H1 (cell line): ENCODE data around the gene MRPS18B. TPM values are rescaled to one million over a fixed set of nuclear protein-coding genes. Genes with fewer than 3 reads are reported as not detected.

Experiments used
- CTCF ChIA-PET: fragments of 300-600 bp; sonication (Branson Sonifier 250); formaldehyde crosslinking; loops from one replicate; lab custom pipeline; 2021; ENCODE audit not compliant: partially characterized antibody; lab: Charles Lee
- POLR2A ChIA-PET: fragments of 300-600 bp; sonication (Branson Sonifier 250); formaldehyde crosslinking; loops from one replicate; lab custom pipeline; 2021; ENCODE audit warnings: inconsistent platforms; ENCODE audit not compliant: partially characterized antibody; lab: Charles Lee
- DNase-seq, 2 experiments: peaks; one replicate each; pipeline versions ENCODE4 v3.0.0 to v3.0.0-alpha.2; 2010 to 2022; ENCODE audit warnings: low spot score in 2 of 2, low read depth in 1 of 2, mixed read lengths in 1 of 2
- FAIRE-seq: peaks from 2 replicates; lab custom pipeline; 2011; peaks lifted over from hg19 to GRCh38; lab: Jason Lieb, UNC
- H2AFZ ChIP-seq: 2 replicates; pipeline ENCODE4 v1.8.1; 2012; ENCODE audit warnings: low read length, inconsistent platforms
- H2AK5ac ChIP-seq: 2 replicates; pipeline ENCODE4 v1.6.1; 2013; ENCODE audit warnings: low read depth, low read length
- H2BK120ac ChIP-seq: replicated peaks from 2 replicates; pipeline ENCODE3; 2013; ENCODE audit warnings: low read depth, low read length, inconsistent platforms
- H2BK12ac ChIP-seq: 2 replicates; pipeline ENCODE4 v1.6.1; 2013; ENCODE audit warnings: low read depth, low read length
- H2BK15ac ChIP-seq: 2 replicates; pipeline ENCODE4 v1.6.1; 2013; ENCODE audit warnings: low read length
- H2BK20ac ChIP-seq: 2 replicates; pipeline ENCODE4 v1.6.1; 2013; ENCODE audit warnings: low read length
- H2BK5ac ChIP-seq: 2 replicates; pipeline ENCODE4 v1.6.1; 2013; ENCODE audit warnings: low read depth, low read length
- H3K14ac ChIP-seq: 2 replicates; pipeline ENCODE4 v1.6.1; 2013; ENCODE audit warnings: inconsistent platforms; ENCODE audit not compliant: insufficient read length
- H3K18ac ChIP-seq: 2 replicates; pipeline ENCODE4 v1.6.1; 2013; ENCODE audit warnings: low read length; ENCODE audit errors: extremely low read depth
- H3K23ac ChIP-seq: 2 replicates; pipeline ENCODE4 v1.6.1; 2013; ENCODE audit warnings: inconsistent platforms; ENCODE audit not compliant: insufficient read length
- H3K23me2 ChIP-seq: 2 replicates; pipeline ENCODE4 v1.6.1; 2013; ENCODE audit warnings: low read depth, low read length
- H3K27ac ChIP-seq: 2 replicates; pipeline ENCODE4 v1.6.1; 2011; ENCODE audit warnings: low read depth, low read length, inconsistent platforms
- H3K27me3 ChIP-seq, 4 experiments: replicated peaks in 1 of 4; 1 replicate in 1 of 4; 2 replicates in 3 of 4; pipeline versions ENCODE4 v1.6.1 to v1.8.1; 2011 to 2013; ENCODE audit warnings: low read length in 3 of 4, mild to moderate bottlenecking in 3 of 4, inconsistent platforms in 2 of 4, mixed read lengths in 2 of 4, moderate library complexity in 1 of 4; ENCODE audit not compliant: control insufficient read depth in 3 of 4, insufficient read depth in 3 of 4; ENCODE audit errors: extremely low read depth in 1 of 4
- H3K36me3 ChIP-seq, 4 experiments: 2 replicates each; pipeline versions ENCODE4 v1.6.1 to v1.8.1; 2011 to 2013; ENCODE audit warnings: mild to moderate bottlenecking in 4 of 4, low read length in 3 of 4, moderate library complexity in 2 of 4, control low read depth in 1 of 4, inconsistent platforms in 1 of 4; ENCODE audit not compliant: insufficient read depth in 4 of 4, control insufficient read depth in 2 of 4
- H3K4ac ChIP-seq: replicated peaks from 2 replicates; pipeline ENCODE3; 2013; ENCODE audit warnings: low read length, low read depth, mixed read lengths, inconsistent platforms; ENCODE audit not compliant: insufficient read length
- H3K4me1 ChIP-seq, 4 experiments: replicated peaks in 1 of 4; 1 replicate in 1 of 4; 2 replicates in 3 of 4; pipeline versions ENCODE4 v1.6.1 to v1.8.1; 2011 to 2013; ENCODE audit warnings: low read length in 3 of 4, inconsistent platforms in 2 of 4, mixed read lengths in 1 of 4; ENCODE audit not compliant: insufficient read depth in 4 of 4, control insufficient read depth in 3 of 4
- H3K4me2 ChIP-seq, 2 experiments: 2 replicates each; pipeline versions ENCODE4 v1.6.1 to v1.8.1; 2011 to 2013; ENCODE audit warnings: low read depth in 2 of 2, low read length in 2 of 2, control low read depth in 1 of 2, inconsistent platforms in 1 of 2, mild to moderate bottlenecking in 1 of 2; ENCODE audit not compliant: insufficient read depth in 1 of 2
- H3K4me3 ChIP-seq, 4 experiments: fragments of 200-600, 300-600 bp in 1 of 4; sonication (generic), shearing (Covaris generic), sonication (Bioruptor Twin) in 1 of 4; 2 replicates each; pipeline versions ENCODE4 v1.5.1 to v1.8.1; 2011 to 2016; ENCODE audit warnings: low read length in 4 of 4, low read depth in 3 of 4, control low read depth in 2 of 4, inconsistent platforms in 2 of 4, mild to moderate bottlenecking in 2 of 4, mixed read lengths in 1 of 4, moderate library complexity in 1 of 4; ENCODE audit not compliant: insufficient read depth in 2 of 4; ENCODE audit errors: extremely low read depth in 1 of 4
- H3K56ac ChIP-seq: replicated peaks from 2 replicates; pipeline ENCODE3; 2013; ENCODE audit warnings: low read depth, mild to moderate bottlenecking, mixed read lengths, low read length, inconsistent platforms; ENCODE audit not compliant: insufficient read length
- H3K79me1 ChIP-seq: 2 replicates; pipeline ENCODE4 v1.6.1; 2013; ENCODE audit warnings: low read depth, low read length, control low read depth
- H3K79me2 ChIP-seq, 2 experiments: 2 replicates each; pipeline versions ENCODE4 v1.6.1 to v1.8.1; 2012 to 2013; ENCODE audit warnings: low read length in 2 of 2, mild to moderate bottlenecking in 2 of 2, inconsistent platforms in 1 of 2; ENCODE audit not compliant: insufficient read depth in 2 of 2, control insufficient read depth in 1 of 2
- H3K9ac ChIP-seq, 4 experiments: replicated peaks in 1 of 4; 1 replicate in 1 of 4; 2 replicates in 3 of 4; pipeline versions ENCODE4 v1.6.1 to v1.8.1; 2011 to 2013; ENCODE audit warnings: low read depth in 3 of 4, low read length in 3 of 4, control low read depth in 2 of 4, mild to moderate bottlenecking in 2 of 4, moderate library complexity in 2 of 4, inconsistent platforms in 1 of 4; ENCODE audit errors: extremely low read depth in 1 of 4
- H3K9me3 ChIP-seq, 2 experiments: 2 replicates each; pipeline versions ENCODE4 v1.6.1 to v1.8.1; 2012 to 2013; ENCODE audit warnings: mild to moderate bottlenecking in 2 of 2, moderate library complexity in 2 of 2, control low read depth in 1 of 2, inconsistent platforms in 1 of 2, low read depth in 1 of 2, low read length in 1 of 2, mixed read lengths in 1 of 2; ENCODE audit not compliant: insufficient read depth in 2 of 2
- H4K20me1 ChIP-seq, 2 experiments: replicated peaks in 1 of 2; 2 replicates each; pipeline versions ENCODE3 to v1.8.1; 2011 to 2013; ENCODE audit warnings: inconsistent platforms in 2 of 2, low read length in 2 of 2, mild to moderate bottlenecking in 1 of 2; ENCODE audit not compliant: insufficient read depth in 2 of 2, control insufficient read depth in 1 of 2
- H4K5ac ChIP-seq: 2 replicates; pipeline ENCODE4 v1.6.1; 2013; ENCODE audit warnings: low read length, low read depth, mixed read lengths, inconsistent platforms; ENCODE audit not compliant: insufficient read length
- H4K8ac ChIP-seq: 2 replicates; pipeline ENCODE4 v1.8.0; 2013; ENCODE audit warnings: mild to moderate bottlenecking, moderate library complexity, low read length, inconsistent platforms; ENCODE audit not compliant: insufficient read depth; ENCODE audit errors: extremely low read depth
- H4K91ac ChIP-seq: replicated peaks from 2 replicates; pipeline ENCODE3; 2013; ENCODE audit warnings: low read length, mixed read lengths, inconsistent platforms; ENCODE audit not compliant: insufficient read length
- BCL11A ChIP-seq, 2 experiments: IDR thresholded peaks; one replicate each; pipeline ENCODE4 v1.6.1; 2011; ENCODE audit warnings: low read depth in 2 of 2, low read length in 2 of 2, mild to moderate bottlenecking in 2 of 2
- BRCA1 ChIP-seq: IDR thresholded peaks from 2 replicates; pipeline ENCODE4 v1.6.1; 2012; ENCODE audit warnings: low read depth, low read length, improper control_type of control experiment
- CREB1 ChIP-seq: IDR thresholded peaks from 2 replicates; pipeline ENCODE4 v1.6.1; 2012; ENCODE audit warnings: inconsistent platforms
- E2F6 ChIP-seq: IDR thresholded peaks from 2 replicates; pipeline ENCODE4 v1.6.1; 2012; ENCODE audit warnings: inconsistent platforms
- JUN ChIP-seq: IDR thresholded peaks from 2 replicates; pipeline ENCODE4 v1.6.1; 2011; ENCODE audit warnings: low read depth, mild to moderate bottlenecking, improper control_type of control experiment, low read length
- RFX5 ChIP-seq: IDR thresholded peaks from 2 replicates; pipeline ENCODE4 v1.6.1; 2011; ENCODE audit warnings: low read depth, low read length, improper control_type of control experiment, borderline replicate concordance
- SIN3A ChIP-seq, 2 experiments: IDR thresholded peaks in 1 of 2; conservative IDR thresholded peaks in 1 of 2; 2 replicates each; pipeline ENCODE4 v1.6.1; 2011 to 2012; ENCODE audit warnings: low read length in 2 of 2, improper control_type of control experiment in 1 of 2, low read depth in 1 of 2, mild to moderate bottlenecking in 1 of 2
- SP2 ChIP-seq: IDR thresholded peaks from 2 replicates; pipeline ENCODE4 v1.6.1; 2012; ENCODE audit warnings: mild to moderate bottlenecking, low read length, inconsistent platforms
- TAF7 ChIP-seq: optimal IDR thresholded peaks from 2 replicates; pipeline ENCODE3; 2011; ENCODE audit warnings: low read depth, mild to moderate bottlenecking, inconsistent platforms, low read length, moderate library complexity, borderline replicate concordance
- ZNF274 ChIP-seq: IDR thresholded peaks from 2 replicates; pipeline ENCODE4 v1.7.0; 2012; ENCODE audit warnings: low read length, borderline replicate concordance; ENCODE audit errors: extremely low read depth
- WGBS, 2 experiments: shearing (Covaris generic) in 1 of 2; methylation state at CpG; one replicate each; pipeline versions ENCODE4 v1.1.6 to v1.1.7; 2013 to 2015; ENCODE audit warnings: low lambda C conversion rate in 2 of 2, mixed read lengths in 2 of 2, inconsistent platforms in 1 of 2, low coverage in 1 of 2, missing lambda C conversion rate in 1 of 2; ENCODE audit not compliant: insufficient replicate concordance in 2 of 2, insufficient coverage in 1 of 2, insufficient read length in 1 of 2; ENCODE audit errors: extremely low coverage in 1 of 2, missing lambda C conversion rate in 1 of 2; 5-methylcytosine and 5-hydroxymethylcytosine counted together
- polyA plus RNA-seq, 7 experiments: library from polyadenylated mRNA; depleted of rRNA in 3 of 7; stranded (reverse) in 5 of 7; unstranded in 2 of 7; fragments of >200 nt in 5 of 7; fragments of 200-250 nt in 2 of 7; gene quantifications; 1 replicate in 5 of 7; 2 replicates in 1 of 7; 4 replicates in 1 of 7; pipeline versions ENCODE4 v1.2.1 to v1.2.3, GENCODE V29; 2011 to 2013; ENCODE audit warnings: missing spikeins in 2 of 7, mixed read lengths in 2 of 7
- total RNA-seq: library from RNA; stranded (reverse); fragmentation: NEBNext Ultra II Directional; extraction: Animal tissue kit (Norgen Biotek cat#: 25700); gene quantifications from 2 replicates; pipeline ENCODE4 v1.2.1, GENCODE V29; 2021

Gene MRPS18B
- total and polyA plus RNA-seq, 2 of the 8 experiments (the other 6 are each of a cell fraction or from before 2014, with no cell fraction given): 57.8 to 83.3 TPM

- Histone ChIP-seq H2AFZ (no peak overlapping the region), H3K9ac (peak overlapping the region; percentile 99 to 100 (median 100)), H3K14ac (no peak overlapping the region), H3K79me1 (peaks cover 7% of the 10 kb centered on the region; the same call in 1 of the 2 replicates), H3K4me1 (peaks cover 0 to 6% (median 4%) of the 10 kb centered on the region in 4 experiments; a peak in 4 of 7 replicates), H3K4me2 (peak overlapping the region; percentile 96 to 98), H2BK15ac (no peak overlapping the region), H2BK12ac (peak overlapping the region; percentile 71; the same call in 1 of the 2 replicates), H2BK120ac (no peak overlapping the region), H4K20me1 (peaks cover 1 to 4% of the 10 kb centered on the region in 2 experiments), H3K23me2 (peaks cover 14% of the 10 kb centered on the region), H4K5ac (peak overlapping the region; percentile 86), H3K27ac (peak overlapping the region; percentile 98), H3K27me3 (no peaks in the 10 kb centered on the region), H3K23ac (no peak overlapping the region), H4K8ac (peak overlapping the region; percentile 97; the same call in 1 of the 2 replicates), H3K36me3 (peaks cover 6 to 41% (median 17%) of the 10 kb centered on the region in 4 experiments), H4K91ac (peak overlapping the region; percentile 38), H3K4ac (peak overlapping the region; percentile 70), H3K18ac (peak overlapping the region; percentile 36; the same call in 1 of the 2 replicates), H2AK5ac (peak overlapping the region; percentile 89; the same call in 1 of the 2 replicates), H2BK20ac (no peak overlapping the region), H2BK5ac (peak overlapping the region; percentile 89), H3K56ac (peak overlapping the region; percentile 57), H3K79me2 (peaks cover 4 to 63% of the 10 kb centered on the region in 2 experiments; a peak in 3 of 4 replicates), H3K4me3 (peak overlapping the region; percentile 90 to 97 (median 96)), H3K9me3 (no peaks in the 10 kb centered on the region)
- POLR2A ChIA-PET: interaction anchor here (0.7 to 4.8 kb wide), 36 partner anchors 8 to 515 kb away, joined by 3 to 443 read pairs (median 6); partner anchors contain the start of genes ABCF1, ATAT1, C6orf136 and DHX16
- 3 to 100% methylated on average over 1 to 10 of the region's 10 CpGs for WGBS, 2 experiments
- FAIRE-seq (no peak), DNase-seq (no peak)
- CTCF ChIA-PET: interaction anchor here (1.7 kb wide), 1 partner anchor 15 kb away, joined by 4 read pairs; no protein-coding TSS in a partner anchor
- TF ChIP-seq BRCA1 (no peak), ZNF274 (no peak), CREB1 (no peak), JUN (no peak), SIN3A (conservative IDR thresholded peaks at IDR 0.05 in 1 of 2, IDR thresholded peaks at IDR 0.05 in 1 of 2; ENCODE audit: low read depth in 1 of 2, low read length in 2 of 2) (0 out of 4 replicates have a peak, but pooled peaks of 1 of the 2 experiments have one; percentile 68), RFX5 (no peak), E2F6 (no peak), BCL11A (IDR thresholded peaks at IDR 0.05; ENCODE audit: low read depth in 2 of 2, low read length in 2 of 2) (no peak), TAF7 (peak; percentile 82), SP2 (no peak; the same call in 1 of the 2 replicates)
These were observed 1.5 kb upstream of the MRPS18B start for GRCh38 chr6:30615958-30616810.
